Muscle of leg (tissue), 11 donors: ENCODE results near the gene APOBEC3B. TPM values are rescaled to one million over a fixed set of nuclear protein-coding genes. Genes with fewer than 3 reads are reported as not detected.
A peak's percentile ranks its signal among the peaks of the same experiment; 100 is the strongest.

ENCODE experiments used
- DNase-seq: peaks from one replicate; pipeline ENCODE4 v3.0.0; 2013
- H3K27ac ChIP-seq: one replicate; pipeline ENCODE4 v1.5.1; 2013; ENCODE audit warnings: mild to moderate bottlenecking, low read length, control low read depth
- H3K27me3 ChIP-seq: one replicate; pipeline ENCODE4 v1.6.1; 2013; ENCODE audit warnings: low read length; ENCODE audit not compliant: control insufficient read depth, insufficient read depth
- H3K36me3 ChIP-seq: one replicate; pipeline ENCODE4 v1.6.1; 2013; ENCODE audit warnings: low read length; ENCODE audit not compliant: control insufficient read depth, insufficient read depth
- H3K4me1 ChIP-seq: one replicate; pipeline ENCODE4 v1.6.1; 2013; ENCODE audit warnings: low read length; ENCODE audit not compliant: control insufficient read depth, insufficient read depth
- H3K4me3 ChIP-seq: one replicate; pipeline ENCODE4 v1.5.1; 2013; ENCODE audit warnings: low read length, control low read depth
- H3K9me3 ChIP-seq: replicated peaks from 2 replicates; pipeline ENCODE4 v1.6.1; 2013; ENCODE audit warnings: low read depth, low read length; ENCODE audit not compliant: control insufficient read depth
- WGBS: methylation state at CpG from one replicate; pipeline ENCODE4 v1.1.5; 2013; ENCODE audit warnings: missing lambda C conversion rate; ENCODE audit not compliant: insufficient coverage; 5-methylcytosine and 5-hydroxymethylcytosine counted together
- polyA plus RNA-seq, 8 donors: library from polyadenylated mRNA; unstranded; fragments of 120-200 nt; gene quantifications; one replicate each; pipeline versions ENCODE4 v1.2.1 to v1.2.3, GENCODE V29; 2013; ENCODE audit warnings: inconsistent platforms in 1 of 8, low replicate concordance in 1 of 8; ENCODE audit not compliant: insufficient read length in 8 of 8, insufficient read depth in 1 of 8
- total RNA-seq: library from RNA; stranded (reverse); fragments of 120-200 nt; gene quantifications from one replicate; pipeline ENCODE4 v1.2.4, GENCODE V29; 2013

The APOBEC3B gene
- total and polyA plus RNA-seq, 9 donors, result 1.1 to 6.6 (median 4.8) TPM

- WGBS, result no CpG with 5 or more reads among the region's 5 CpGs
- Histone ChIP-seq H3K36me3 (no peaks in the 10 kb centered on the region), H3K4me3 (no peak overlapping the region), H3K4me1 (peaks cover 3% of the 10 kb centered on the region), H3K27me3 (peaks cover 14% of the 10 kb centered on the region), H3K27ac (no peak overlapping the region), H3K9me3 (no peaks in the 10 kb centered on the region)
- DNase-seq, result no peak
Observed at GRCh38 chr22:38966380-38966702, 15.8 kb upstream of the APOBEC3B start.

GRCh38 chr22:38966942-38967341, 15.2 kb upstream of the APOBEC3B start:
- 100% methylated on average over 1 of the region's 7 CpGs for WGBS
- no peak overlapping the region for H3K4me3 ChIP-seq
- H3K4me1 ChIP-seq, result peaks cover 3% of the 10 kb centered on the region
- peaks cover 14% of the 10 kb centered on the region for H3K27me3 ChIP-seq
- no peaks in the 10 kb centered on the region for H3K9me3 ChIP-seq
- H3K27ac ChIP-seq, result no peak overlapping the region
- no peak for DNase-seq
- H3K36me3 ChIP-seq, result no peaks in the 10 kb centered on the region

- Histone ChIP-seq H3K27ac (no peak overlapping the region), H3K4me3 (no peak overlapping the region), H3K27me3 (peaks cover 14% of the 10 kb centered on the region), H3K4me1 (peaks cover 3% of the 10 kb centered on the region), H3K9me3 (no peaks in the 10 kb centered on the region), H3K36me3 (no peaks in the 10 kb centered on the region)
- peak; percentile 34 for DNase-seq
- WGBS, result 63% methylated on average over 9 of the region's 15 CpGs
Observed at GRCh38 chr22:38967451-38968450, 14.4 kb upstream of the APOBEC3B start.

GRCh38 chr22:38968801-38969200, 13.3 kb upstream of the APOBEC3B start:
- Histone ChIP-seq H3K9me3 (no peaks in the 10 kb centered on the region), H3K27me3 (peaks cover 14% of the 10 kb centered on the region), H3K4me1 (no peaks in the 10 kb centered on the region), H3K4me3 (no peak overlapping the region), H3K36me3 (no peaks in the 10 kb centered on the region), H3K27ac (no peak overlapping the region)
- no peak for DNase-seq
- WGBS, result 79% methylated on average over 2 of the region's 11 CpGs

- Histone ChIP-seq H3K36me3 (no peaks in the 10 kb centered on the region), H3K27me3 (peaks cover 9% of the 10 kb centered on the region)
- WGBS, result 56% methylated on average over 1 of the region's 8 CpGs
Observed at GRCh38 chr22:38970551-38970950, 11.6 kb upstream of the APOBEC3B start.

GRCh38 chr22:38971202-38971601, 10.9 kb upstream of the APOBEC3B start:
- no peaks in the 10 kb centered on the region for H3K4me1 ChIP-seq
- H3K27me3 ChIP-seq, result peaks cover 5% of the 10 kb centered on the region
- WGBS, result 76% methylated on average over 4 of the region's 5 CpGs
- DNase-seq, result no peak
- H3K27ac ChIP-seq, result no peak overlapping the region
- H3K9me3 ChIP-seq, result peaks cover 2% of the 10 kb centered on the region
- H3K4me3 ChIP-seq, result no peak overlapping the region
- no peaks in the 10 kb centered on the region for H3K36me3 ChIP-seq

More at GRCh38 chr22:38970551-38970950, 11.6 kb upstream of the APOBEC3B start:
- DNase-seq, result no peak
- Histone ChIP-seq H3K27ac (no peak overlapping the region), H3K4me1 (no peaks in the 10 kb centered on the region), H3K9me3 (no peaks in the 10 kb centered on the region), H3K4me3 (no peak overlapping the region)

- Histone ChIP-seq H3K27ac (no peak overlapping the region), H3K9me3 (peaks cover 2% of the 10 kb centered on the region), H3K4me3 (no peak overlapping the region), H3K4me1 (no peaks in the 10 kb centered on the region), H3K36me3 (no peaks in the 10 kb centered on the region), H3K27me3 (peaks cover 5% of the 10 kb centered on the region)
- WGBS, result no CpG with 5 or more reads among the region's 3 CpGs
- DNase-seq, result no peak
Observed at GRCh38 chr22:38971791-38972190, 10.4 kb upstream of the APOBEC3B start.

GRCh38 chr22:38972558-38972957, 9.6 kb upstream of the APOBEC3B start:
- Histone ChIP-seq H3K36me3 (no peaks in the 10 kb centered on the region), H3K27ac (no peak overlapping the region), H3K4me3 (no peak overlapping the region), H3K4me1 (no peaks in the 10 kb centered on the region), H3K9me3 (peaks cover 2% of the 10 kb centered on the region), H3K27me3 (peaks cover 3% of the 10 kb centered on the region)
- DNase-seq, result no peak
- WGBS, result no CpG with 5 or more reads among the region's 5 CpGs

- Histone ChIP-seq H3K4me3 (no peak overlapping the region), H3K27me3 (peaks cover 2% of the 10 kb centered on the region), H3K36me3 (no peaks in the 10 kb centered on the region), H3K27ac (no peak overlapping the region), H3K4me1 (no peaks in the 10 kb centered on the region), H3K9me3 (peaks cover 2% of the 10 kb centered on the region)
- DNase-seq, result peak; percentile 24
- 0% methylated on average over 4 of the region's 15 CpGs for WGBS
Observed at GRCh38 chr22:38973289-38974169, 8.6 kb upstream of the APOBEC3B start.
